ENCODE results near the gene ADORA3.

- TF ChIP-seq CTCF (conservative IDR thresholded peaks at IDR 0.05; ENCODE audit: low read length) (no peak), EZH2phosphoT487 (IDR thresholded peaks at IDR 0.05; ENCODE audit: borderline replicate concordance, low read depth, low read length) (no peak)
Observed at GRCh38 chr1:111471538-111471937, 31.9 kb downstream of the ADORA3 start.
